K562 (cell line): ENCODE measurements around the gene KLHL6.

ENCODE experiments used
- BRF2 ChIP-seq: IDR thresholded peaks from 3 replicates; pipeline ENCODE4 v1.6.1; 2011; ENCODE audit warnings: borderline replicate concordance, mild to moderate bottlenecking; ENCODE audit not compliant: insufficient read length, insufficient read depth
- MAX ChIP-seq: sonication (generic); formaldehyde crosslinking; IDR thresholded peaks from 2 replicates; pipeline ENCODE4 v1.9.0; 2022; ENCODE audit warnings: mild to moderate bottlenecking, missing genetic modification reagents
- REST ChIP-seq, 2 experiments: fragments of 450-650 bp; formaldehyde crosslinking in 1 of 2; IDR thresholded peaks; 2 replicates each; pipeline versions ENCODE4 v1.4.0 to v1.6.1; 2014 to 2020; ENCODE audit warnings: mild to moderate bottlenecking in 2 of 2, borderline replicate concordance in 1 of 2, low read depth in 1 of 2
- SIX5 ChIP-seq, 2 experiments: IDR thresholded peaks; 2 replicates each; pipeline ENCODE4 v1.6.1; 2011; ENCODE audit warnings: low read length in 2 of 2, borderline replicate concordance in 1 of 2, low read depth in 1 of 2, mild to moderate bottlenecking in 1 of 2, moderate library complexity in 1 of 2; ENCODE audit not compliant: insufficient read depth in 1 of 2
- STAT6 ChIP-seq: sonication (generic); formaldehyde crosslinking; IDR thresholded peaks from 2 replicates; pipeline ENCODE4 v1.8.1; 2023; ENCODE audit warnings: mild to moderate bottlenecking, missing genetic modification reagents
- TAF1 ChIP-seq: IDR thresholded peaks from 2 replicates; pipeline ENCODE4 v1.6.1; 2011; ENCODE audit warnings: mild to moderate bottlenecking, low read length, moderate library complexity; ENCODE audit not compliant: insufficient read depth, control insufficient read depth, severe bottlenecking; ENCODE audit errors: extremely low read depth
- ZNF311 ChIP-seq: fragments of 250-450 bp; sonication (Bioruptor Pico); IDR thresholded peaks from 2 replicates; pipeline ENCODE4 v1.4.0; 2020; ENCODE audit warnings: mild to moderate bottlenecking, moderate library complexity
- ZNF318 ChIP-seq, 2 experiments: fragments of 450-650 bp; IDR thresholded peaks; 2 replicates each; pipeline ENCODE4 v1.6.1; 2016; ENCODE audit warnings: mild to moderate bottlenecking in 2 of 2, borderline replicate concordance in 1 of 2, low read depth in 1 of 2, moderate library complexity in 1 of 2

- no peak for TF ChIP-seq TAF1
- no peak for TF ChIP-seq MAX (CRISPR knock-in tag)
- TF ChIP-seq SIX5 (IDR thresholded peaks at IDR 0.05; ENCODE audit: borderline replicate concordance in 1 of 2, insufficient read depth in 1 of 2, low read depth in 1 of 2, low read length in 2 of 2) = no peak
- no peak for TF ChIP-seq STAT6 (CRISPR knock-in tag)
- no peak for TF ChIP-seq ZNF318 (IDR thresholded peaks at IDR 0.05; ENCODE audit: borderline replicate concordance in 1 of 2, low read depth in 1 of 2)
- no peak for TF ChIP-seq BRF2
- TF ChIP-seq ZNF311 (CRISPR knock-in tag) = no peak
- no peak for TF ChIP-seq REST (IDR thresholded peaks at IDR 0.05; ENCODE audit: borderline replicate concordance)
- no peak for TF ChIP-seq REST (CRISPR knock-in tag; IDR thresholded peaks at IDR 0.05; ENCODE audit: low read depth)
These were observed 35.6 kb downstream of the KLHL6 start for GRCh38 chr3:183519891-183520290.
